HepG2 (cell line): ENCODE measurements around the gene LRBA.

ENCODE experiments used
- PHF21A ChIP-seq: sonication (generic); formaldehyde crosslinking; IDR thresholded peaks from 2 replicates; pipeline ENCODE4 v1.5.0; 2020; ENCODE audit warnings: mild to moderate bottlenecking, missing genetic modification reagents
- POLR2A ChIP-seq, 2 experiments: IDR thresholded peaks; 2 replicates each; pipeline ENCODE4 v1.6.1; 2011; ENCODE audit warnings: low read depth in 2 of 2, low read length in 2 of 2, mild to moderate bottlenecking in 1 of 2, moderate library complexity in 1 of 2; ENCODE audit not compliant: insufficient read depth in 1 of 2
- POLR2AphosphoS5 ChIP-seq: IDR thresholded peaks from 2 replicates; pipeline ENCODE4 v1.6.1; 2012; ENCODE audit warnings: low read depth, low read length
- RNF2 ChIP-seq: fragments of 450-650 bp; conservative IDR thresholded peaks from 2 replicates; pipeline ENCODE4 v1.6.1; 2016; ENCODE audit warnings: low read depth
- ZNF451 ChIP-seq: sonication (generic); formaldehyde crosslinking; IDR thresholded peaks from 2 replicates; pipeline ENCODE4 v1.5.0; 2020; ENCODE audit warnings: mild to moderate bottlenecking, missing genetic modification reagents

DNA sequence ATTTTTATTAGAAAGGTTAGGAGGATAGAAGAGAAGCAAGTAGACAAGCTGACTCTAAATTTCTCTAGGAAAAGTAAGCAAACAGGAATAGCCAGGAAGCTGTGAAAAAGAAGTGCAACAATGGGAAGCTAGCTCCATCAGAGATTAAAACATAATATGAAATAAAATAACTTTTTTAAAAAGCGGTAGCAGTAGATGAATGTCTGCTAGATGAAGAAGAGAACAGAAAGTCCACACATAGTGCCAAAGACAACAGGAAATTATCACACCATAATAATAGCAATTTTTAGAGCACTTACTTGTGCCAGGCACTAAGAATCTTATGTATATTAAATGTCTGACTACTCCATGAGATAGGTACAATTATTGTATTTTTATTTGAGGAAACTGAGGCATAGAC, 53.5 kb downstream of the LRBA start:
- no peak for TF ChIP-seq RNF2
- TF ChIP-seq ZNF451 (CRISPR knock-in tag): no peak
- no peak for TF ChIP-seq PHF21A (CRISPR knock-in tag)
- no peak for TF ChIP-seq POLR2A (IDR thresholded peaks at IDR 0.05; ENCODE audit: insufficient read depth in 1 of 2, low read depth in 2 of 2, low read length in 2 of 2)
- TF ChIP-seq POLR2AphosphoS5: no peak
